ENCODE data around the gene GOLGA6A.
"Not testable (repeated sequence)": the region's sequence is repeated elsewhere in the genome, so short reads cannot be mapped to it uniquely, and the experiment has no call there.

GRCh38 chr15:74059050-74059833 lies 23.1 kb downstream of the GOLGA6A start:
- TF ChIP-seq CTCF (conservative IDR thresholded peaks at IDR 0.05; ENCODE audit: low read length); EZH2phosphoT487 (IDR thresholded peaks at IDR 0.05; ENCODE audit: borderline replicate concordance, low read depth, low read length): not testable (repeated sequence)

Measured in OCI-LY7 (cell line).